ENCODE results near the gene PCDHGA1.

Gene PCDHGA1

DNA sequence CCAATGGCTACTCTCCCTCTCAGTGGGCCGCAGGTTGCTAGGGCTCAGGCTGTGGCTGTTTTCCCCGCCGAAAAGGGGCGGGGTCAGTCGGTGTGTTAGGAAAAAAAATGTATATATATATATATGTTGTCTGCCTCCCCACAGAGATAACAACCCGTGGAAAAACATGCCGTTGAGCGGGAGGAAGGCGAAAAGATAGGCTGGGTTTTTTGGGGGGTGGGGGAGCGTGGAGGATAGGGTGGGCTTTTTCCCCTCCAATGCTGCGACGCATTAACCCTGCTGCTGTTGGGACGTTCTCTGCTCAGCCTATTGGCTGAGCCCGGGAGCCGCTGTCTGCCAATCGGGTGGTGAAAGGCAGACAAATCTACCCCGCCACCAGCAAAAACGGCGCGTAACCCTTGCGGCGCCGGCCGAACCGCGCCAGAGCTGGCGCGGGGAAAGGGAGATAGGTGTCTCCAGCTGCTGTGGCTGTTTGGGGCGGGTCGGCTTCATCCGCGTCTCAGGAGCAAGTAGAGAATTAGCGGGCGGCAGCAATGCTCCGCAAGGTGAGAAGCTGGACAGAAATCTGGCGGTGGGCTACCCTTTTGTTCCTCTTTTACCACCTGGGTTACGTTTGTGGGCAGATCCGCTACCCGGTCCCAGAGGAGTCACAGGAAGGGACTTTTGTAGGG is 154.5 kb downstream of the PCDHGA1 start, which contains the start of gene PCDHGC4:
Gene PCDHGC4, plus strand, starts transcription at position 390 of the 671 bp plus-strand sequence. Its CDS starts 144 bp downstream, at position 534.
- 0 out of 2 replicates have a peak within 1 kb of the TSS, but pooled peaks have one; percentile 10 for H3K27ac ChIP-seq
- TF ChIP-seq, protein P1, sequence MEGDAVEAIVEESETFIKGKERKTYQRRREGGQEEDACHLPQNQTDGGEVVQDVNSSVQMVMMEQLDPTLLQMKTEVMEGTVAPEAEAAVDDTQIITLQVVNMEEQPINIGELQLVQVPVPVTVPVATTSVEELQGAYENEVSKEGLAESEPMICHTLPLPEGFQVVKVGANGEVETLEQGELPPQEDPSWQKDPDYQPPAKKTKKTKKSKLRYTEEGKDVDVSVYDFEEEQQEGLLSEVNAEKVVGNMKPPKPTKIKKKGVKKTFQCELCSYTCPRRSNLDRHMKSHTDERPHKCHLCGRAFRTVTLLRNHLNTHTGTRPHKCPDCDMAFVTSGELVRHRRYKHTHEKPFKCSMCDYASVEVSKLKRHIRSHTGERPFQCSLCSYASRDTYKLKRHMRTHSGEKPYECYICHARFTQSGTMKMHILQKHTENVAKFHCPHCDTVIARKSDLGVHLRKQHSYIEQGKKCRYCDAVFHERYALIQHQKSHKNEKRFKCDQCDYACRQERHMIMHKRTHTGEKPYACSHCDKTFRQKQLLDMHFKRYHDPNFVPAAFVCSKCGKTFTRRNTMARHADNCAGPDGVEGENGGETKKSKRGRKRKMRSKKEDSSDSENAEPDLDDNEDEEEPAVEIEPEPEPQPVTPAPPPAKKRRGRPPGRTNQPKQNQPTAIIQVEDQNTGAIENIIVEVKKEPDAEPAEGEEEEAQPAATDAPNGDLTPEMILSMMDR (IDR thresholded peaks at IDR 0.05): no peak
- TF ChIP-seq ZFX (IDR thresholded peaks at IDR 0.05; ENCODE audit: borderline replicate concordance): no peak

DNA sequence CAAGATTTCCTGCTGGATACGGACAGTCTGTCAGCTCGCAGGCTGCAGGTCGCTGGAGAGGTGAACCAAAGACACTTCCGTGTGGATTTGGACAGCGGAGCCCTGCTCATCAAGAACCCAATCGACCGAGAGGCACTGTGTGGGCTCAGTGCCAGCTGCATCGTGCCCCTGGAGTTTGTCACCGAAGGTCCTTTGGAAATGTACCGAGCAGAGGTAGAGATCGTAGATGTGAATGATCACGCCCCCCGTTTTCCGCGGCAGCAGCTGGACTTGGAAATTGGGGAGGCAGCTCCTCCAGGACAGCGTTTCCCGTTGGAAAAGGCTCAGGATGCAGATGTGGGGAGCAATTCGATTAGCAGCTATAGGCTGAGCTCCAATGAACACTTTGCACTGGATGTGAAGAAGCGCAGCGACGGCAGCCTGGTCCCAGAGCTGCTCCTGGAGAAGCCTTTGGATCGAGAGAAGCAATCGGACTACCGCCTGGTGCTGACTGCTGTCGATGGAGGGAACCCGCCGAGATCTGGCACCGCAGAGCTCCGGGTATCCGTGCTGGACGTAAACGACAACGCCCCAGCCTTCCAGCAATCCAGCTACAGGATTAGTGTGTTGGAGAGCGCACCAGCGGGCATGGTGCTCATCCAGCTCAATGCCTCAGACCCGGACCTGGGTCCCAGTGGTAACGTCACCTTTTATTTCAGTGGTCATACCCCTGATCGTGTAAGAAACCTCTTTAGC is 155.2 kb downstream of the PCDHGA1 start:
- no peak overlapping the region for H3K27ac ChIP-seq
- TF ChIP-seq, protein P1 (IDR thresholded peaks at IDR 0.05): no peak
- TF ChIP-seq ZFX (IDR thresholded peaks at IDR 0.05; ENCODE audit: borderline replicate concordance): no peak

DNA sequence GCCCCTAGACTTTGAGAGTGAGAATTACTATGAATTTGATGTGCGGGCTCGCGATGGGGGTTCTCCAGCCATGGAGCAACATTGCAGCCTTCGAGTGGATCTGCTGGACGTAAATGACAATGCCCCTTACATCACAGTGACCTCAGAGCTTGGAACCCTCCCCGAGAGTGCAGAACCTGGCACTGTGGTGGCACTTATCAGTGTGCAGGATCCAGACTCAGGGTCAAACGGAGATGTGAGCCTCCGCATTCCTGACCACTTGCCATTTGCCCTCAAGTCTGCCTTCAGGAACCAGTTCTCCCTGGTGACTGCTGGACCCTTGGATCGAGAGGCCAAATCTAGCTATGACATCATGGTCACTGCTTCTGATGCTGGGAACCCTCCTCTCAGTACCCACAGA is 155.8 kb downstream of the PCDHGA1 start:
- no peak overlapping the region for H3K27ac ChIP-seq
- no peak for TF ChIP-seq ZFX (IDR thresholded peaks at IDR 0.05; ENCODE audit: borderline replicate concordance)
- TF ChIP-seq, protein P1 (IDR thresholded peaks at IDR 0.05): no peak

DNA sequence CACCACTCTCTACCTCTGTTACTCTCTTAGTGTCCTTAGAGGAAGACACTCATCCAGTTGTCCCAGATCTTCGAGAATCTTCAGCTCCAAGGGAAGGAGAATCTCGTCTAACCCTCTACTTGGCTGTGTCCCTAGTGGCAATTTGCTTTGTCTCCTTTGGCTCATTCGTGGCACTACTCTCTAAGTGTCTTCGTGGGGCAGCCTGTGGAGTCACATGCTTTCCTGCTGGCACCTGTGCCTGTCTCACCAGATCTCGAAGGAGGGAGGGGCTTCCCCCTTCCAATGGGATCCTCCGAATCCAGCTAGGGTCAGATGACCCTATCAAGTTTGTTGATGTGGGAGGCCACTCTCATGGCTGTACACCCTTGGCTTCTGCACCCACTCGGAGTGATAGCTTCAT is 156.8 kb downstream of the PCDHGA1 start:
- no peak overlapping the region for H3K27ac ChIP-seq
- TF ChIP-seq ZFX (IDR thresholded peaks at IDR 0.05; ENCODE audit: borderline replicate concordance): no peak
- TF ChIP-seq, protein P1 (IDR thresholded peaks at IDR 0.05): no peak

DNA sequence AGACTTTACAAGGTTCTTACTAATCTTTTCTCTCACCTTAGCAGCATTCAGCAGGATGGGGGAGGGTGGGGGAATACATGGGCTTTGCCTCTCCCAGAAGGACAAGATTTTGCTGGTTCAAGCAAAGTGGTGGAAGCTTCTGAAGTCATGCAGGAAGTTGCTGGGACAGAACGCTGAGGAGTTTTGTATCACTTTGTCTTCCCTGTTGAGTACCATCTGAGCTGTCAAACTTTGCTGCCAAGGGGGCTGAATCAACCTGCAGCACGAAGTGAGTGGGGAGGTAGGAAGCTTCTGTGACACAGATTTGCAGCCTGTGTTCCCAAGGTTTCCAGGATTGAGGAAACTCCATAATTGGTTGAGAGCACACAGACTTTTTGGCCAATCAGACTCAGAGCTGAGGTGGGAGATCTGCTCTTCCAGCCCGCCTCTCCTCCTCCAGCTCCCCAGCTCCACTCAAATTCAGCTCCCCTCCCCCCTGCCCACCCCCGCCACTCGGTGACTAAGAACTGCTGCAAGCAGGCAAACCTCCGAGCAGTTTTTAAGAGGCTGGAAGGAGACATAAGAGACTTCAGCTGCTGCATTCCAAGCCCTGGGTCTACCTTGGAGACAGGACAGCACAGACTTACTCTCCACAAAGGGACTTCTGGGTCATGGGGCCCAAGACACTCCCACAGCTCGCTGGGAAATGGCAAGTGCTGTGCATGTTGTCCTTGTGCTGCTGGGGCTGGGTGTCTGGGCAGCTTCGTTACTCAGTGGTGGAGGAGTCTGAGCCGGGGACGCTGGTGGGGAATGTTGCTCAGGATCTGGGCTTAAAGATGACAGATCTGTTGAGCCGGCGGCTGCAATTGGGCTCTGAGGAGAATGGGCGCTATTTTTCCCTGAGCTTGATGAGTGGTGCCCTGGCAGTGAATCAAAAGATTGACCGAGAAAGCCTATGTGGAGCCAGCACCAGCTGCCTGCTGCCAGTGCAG is 158.6 kb downstream of the PCDHGA1 start, which contains the start of gene PCDHGC5:
Gene PCDHGC5, plus strand, starts transcription at position 491 of the 971 bp plus-strand sequence. Its CDS starts 160 bp downstream, at position 651.
- TF ChIP-seq ZFX (IDR thresholded peaks at IDR 0.05; ENCODE audit: borderline replicate concordance): no peak
- TF ChIP-seq, protein P1 (IDR thresholded peaks at IDR 0.05): no peak
- no peak within 1 kb of the TSS for H3K27ac ChIP-seq

DNA sequence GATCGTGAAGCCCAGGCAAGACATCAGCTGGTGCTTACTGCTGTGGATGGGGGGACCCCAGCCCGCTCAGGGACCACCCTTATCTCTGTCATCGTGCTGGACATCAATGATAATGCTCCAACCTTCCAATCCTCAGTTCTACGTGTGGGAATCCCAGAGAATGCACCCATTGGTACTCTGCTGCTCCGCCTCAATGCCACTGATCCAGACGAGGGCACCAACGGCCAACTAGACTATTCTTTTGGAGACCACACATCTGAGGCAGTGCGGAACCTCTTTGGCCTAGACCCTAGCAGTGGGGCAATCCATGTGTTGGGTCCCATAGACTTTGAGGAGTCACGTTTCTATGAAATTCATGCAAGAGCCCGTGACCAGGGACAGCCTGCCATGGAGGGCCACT is 159.5 kb downstream of the PCDHGA1 start:
- TF ChIP-seq, protein P1 (IDR thresholded peaks at IDR 0.05): no peak
- TF ChIP-seq ZFX (IDR thresholded peaks at IDR 0.05; ENCODE audit: borderline replicate concordance): no peak
- H3K27ac ChIP-seq: no peak overlapping the region

Data from 22Rv1 (cell line).